NT2/D1 (cell line): Measurements from ENCODE around the gene KLHDC7A.

Source experiments
- SUZ12 ChIP-seq: IDR thresholded peaks from 2 replicates; pipeline ENCODE4 v1.6.1; 2011; ENCODE audit not compliant: insufficient read length, insufficient read depth; ENCODE audit errors: extremely low read depth
- YY1 ChIP-seq: IDR thresholded peaks from 2 replicates; pipeline ENCODE4 v1.6.1; 2011; ENCODE audit not compliant: insufficient read length, insufficient read depth
- ZNF274 ChIP-seq: IDR thresholded peaks from 2 replicates; pipeline ENCODE4 v1.6.1; 2011; ENCODE audit warnings: mild to moderate bottlenecking, low read depth, low read length

- TF ChIP-seq YY1 (no peak), ZNF274 (no peak), SUZ12 (no peak)
These were observed 3.5 kb downstream of the KLHDC7A start for GRCh38 chr1:18484276-18484675.
